HG02623 (cell line): ENCODE results near the gene CACNA1E.

ENCODE experiments used
- ATAC-seq: cut with Tn5 transposase; IDR thresholded peaks from one replicate; pipeline ENCODE4 v1.9.1; 2021; ENCODE audit warnings: moderate library complexity; ENCODE audit not compliant: unreplicated experiment

CACNA1E gene

DNA sequence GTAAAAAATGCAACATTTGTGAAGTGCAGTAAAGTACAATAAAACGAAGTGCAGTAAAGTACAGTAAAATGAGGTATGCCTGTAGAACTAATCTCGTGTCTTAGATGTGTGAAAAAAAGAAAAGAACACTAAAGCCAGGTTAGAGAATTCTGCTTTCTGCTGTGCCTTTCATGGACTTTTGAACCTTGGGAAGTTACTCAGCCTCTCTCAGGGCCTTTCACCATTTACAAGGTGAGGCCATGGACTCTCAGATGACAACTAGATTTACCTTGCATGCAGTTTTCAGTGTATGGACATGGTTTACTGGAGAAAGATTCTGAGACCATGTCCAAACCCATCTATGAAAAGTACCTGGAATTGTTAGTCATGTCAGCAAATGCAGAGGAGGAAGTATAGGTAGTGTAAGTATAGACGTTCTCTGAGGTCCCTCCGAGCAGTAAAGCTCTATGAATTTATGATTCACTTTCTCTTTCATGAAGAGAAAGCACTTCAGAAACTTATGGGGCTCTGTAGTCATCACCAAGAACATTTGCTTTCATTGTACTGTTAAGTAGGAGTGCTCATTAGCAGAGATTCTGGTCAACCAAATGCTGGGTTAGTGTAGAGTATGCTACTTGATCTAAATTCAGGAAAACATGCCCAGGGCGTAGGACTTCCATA lies 143.1 kb downstream of the CACNA1E start:
- ATAC-seq, result no peak

DNA sequence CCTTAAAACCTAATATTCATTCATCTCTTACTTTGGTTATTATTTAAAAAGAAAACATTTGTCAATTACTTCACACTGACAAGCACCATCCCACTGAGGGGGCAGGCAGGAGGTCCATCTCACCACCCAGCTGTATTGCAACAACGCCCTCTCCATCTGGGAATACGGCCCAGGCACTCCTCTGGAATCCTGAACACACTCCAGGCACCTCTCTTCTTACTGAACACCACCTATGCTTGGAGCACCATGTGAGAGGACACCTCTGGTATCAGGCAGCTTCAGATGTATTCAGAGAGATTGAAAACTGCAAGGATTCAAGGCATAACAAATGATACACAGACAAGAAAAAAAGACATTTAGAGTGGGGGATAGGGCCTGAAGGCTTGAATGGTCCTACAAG lies 147.1 kb downstream of the CACNA1E start:
- no peak for ATAC-seq

DNA sequence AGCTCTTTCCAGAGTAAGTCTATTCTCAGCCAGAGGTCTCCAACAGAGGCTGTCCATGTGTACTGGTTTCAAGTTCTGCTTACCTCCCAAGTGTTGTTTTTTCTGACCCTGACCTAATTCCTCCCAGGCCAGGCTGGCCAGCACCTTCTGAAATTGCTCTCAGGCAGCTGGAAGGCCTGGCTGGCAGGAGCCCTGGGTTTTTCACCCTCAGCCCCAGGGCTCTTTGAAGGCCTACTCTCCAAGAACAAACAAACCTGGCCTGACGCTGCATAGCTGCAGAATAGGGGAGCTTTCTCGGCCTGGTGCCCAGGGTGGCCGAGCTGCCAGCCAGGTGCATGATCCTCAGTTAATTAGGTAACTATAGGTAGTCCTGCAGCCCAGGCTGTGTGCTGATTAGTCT lies 147.5 kb downstream of the CACNA1E start:
- ATAC-seq, result no peak

DNA sequence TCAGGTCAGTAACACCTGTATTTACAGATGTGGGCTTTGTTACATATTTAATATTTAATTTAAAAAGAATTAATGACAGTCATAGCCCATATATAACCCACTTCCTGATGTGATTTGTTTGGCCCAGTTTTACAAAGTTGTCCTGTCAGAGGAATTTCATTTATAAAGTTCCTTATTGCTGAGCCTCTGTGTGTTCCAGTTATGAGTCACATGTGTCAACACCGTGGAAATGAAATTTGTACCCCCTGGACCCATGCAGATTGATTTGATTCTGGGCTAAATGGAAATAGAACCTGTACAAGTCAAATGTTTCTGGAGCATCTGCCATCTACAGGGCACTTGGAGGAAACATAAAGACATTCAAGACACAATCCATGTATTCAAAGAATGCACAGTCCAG lies 149.2 kb downstream of the CACNA1E start:
- no peak for ATAC-seq

DNA sequence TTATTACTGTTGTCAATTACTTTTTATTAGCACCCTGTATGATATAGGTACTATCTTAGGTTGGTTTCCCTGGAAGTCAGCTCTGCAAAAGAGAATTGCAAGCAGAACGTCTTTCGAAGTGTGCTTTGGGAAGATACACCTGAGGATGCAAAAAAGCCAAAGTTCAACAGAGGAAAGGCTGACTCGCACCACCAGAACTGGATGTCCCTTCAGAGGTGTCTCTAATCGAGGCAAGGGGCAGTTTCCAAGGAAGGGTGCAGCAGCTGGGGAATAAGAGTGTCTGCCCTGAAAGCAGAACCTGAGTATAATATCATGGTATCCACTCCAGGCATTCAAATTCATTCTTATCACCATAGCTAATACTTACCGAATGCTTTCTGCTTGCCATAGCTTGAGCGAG lies 149.6 kb downstream of the CACNA1E start:
- ATAC-seq, result no peak

DNA sequence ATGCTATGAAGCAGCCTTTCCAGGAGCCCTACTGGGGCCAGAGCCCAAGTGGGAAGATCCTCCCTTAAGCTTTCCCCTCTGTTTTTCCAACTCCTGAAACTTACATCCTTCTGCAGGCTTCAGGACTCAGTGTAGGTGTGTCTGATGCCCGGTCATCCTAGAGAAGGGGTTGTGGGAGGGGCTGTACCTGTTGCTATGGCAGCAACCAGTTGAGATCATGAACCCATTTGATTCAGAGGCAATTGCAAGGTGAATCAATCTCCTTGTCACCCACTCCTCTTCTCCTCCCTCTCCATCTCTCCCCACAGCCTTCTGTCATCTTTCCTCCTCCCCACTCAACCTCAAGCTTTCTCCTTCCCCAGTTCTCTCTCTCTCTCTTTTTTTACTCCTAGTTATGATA lies 151.8 kb downstream of the CACNA1E start:
- no peak for ATAC-seq

DNA sequence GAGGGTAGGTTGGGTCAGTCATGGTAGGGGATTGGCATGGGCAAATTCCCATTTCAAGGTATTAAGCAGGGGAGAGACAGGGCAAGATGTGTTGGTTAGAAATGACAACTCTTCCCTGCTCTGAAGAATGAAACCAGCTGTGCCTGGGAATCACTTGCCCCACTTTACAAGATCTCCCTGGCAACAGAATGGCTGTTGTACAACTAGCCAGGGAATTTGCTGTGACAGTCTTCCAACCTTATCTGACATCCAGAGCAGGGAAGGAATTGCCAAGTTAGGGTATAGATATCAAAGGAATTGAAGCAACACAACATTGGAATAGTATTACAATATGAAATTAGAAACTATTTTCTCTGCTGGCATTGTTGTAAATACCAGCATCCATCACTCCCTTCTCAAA lies 154.7 kb downstream of the CACNA1E start:
- no peak for ATAC-seq

DNA sequence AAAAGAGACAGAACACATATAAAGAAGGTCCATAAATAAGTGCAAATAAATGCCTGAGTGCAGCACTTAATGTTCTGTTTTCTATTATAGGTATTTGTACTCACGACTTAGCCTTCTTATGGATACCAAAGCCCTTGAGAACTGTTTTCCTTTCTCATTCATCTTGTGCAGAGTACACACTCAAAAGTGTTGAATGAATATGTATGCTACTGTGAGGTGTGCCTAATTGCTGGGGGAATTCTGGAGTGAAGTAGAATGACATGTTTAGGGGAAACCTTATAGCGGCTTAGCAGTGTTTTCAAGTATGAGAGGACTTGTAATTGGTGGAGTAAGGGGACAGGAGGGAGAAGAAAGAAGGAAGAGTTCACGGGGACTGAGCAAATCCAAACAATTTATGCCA lies 157.6 kb downstream of the CACNA1E start:
- ATAC-seq, result no peak

DNA sequence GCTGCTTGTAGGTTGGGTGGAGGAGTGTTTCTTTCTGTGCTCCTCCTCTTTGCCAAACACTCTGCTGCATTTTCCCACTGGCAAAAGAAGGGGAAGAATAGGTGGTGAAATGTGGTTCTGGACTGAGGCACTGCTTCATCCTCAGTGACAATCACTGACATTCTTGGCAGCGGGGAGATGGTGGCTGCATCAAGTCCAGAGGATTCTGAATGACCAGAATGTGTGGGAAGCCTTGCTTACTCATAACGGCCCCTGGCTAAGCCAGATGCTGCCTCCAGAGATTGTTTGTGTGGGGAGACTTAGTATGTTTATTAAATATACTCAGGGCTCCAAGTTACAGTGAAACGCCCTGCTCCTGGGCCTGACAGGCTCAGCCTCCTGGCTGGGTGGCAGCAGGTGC lies 160.3 kb downstream of the CACNA1E start:
- ATAC-seq, result no peak

DNA sequence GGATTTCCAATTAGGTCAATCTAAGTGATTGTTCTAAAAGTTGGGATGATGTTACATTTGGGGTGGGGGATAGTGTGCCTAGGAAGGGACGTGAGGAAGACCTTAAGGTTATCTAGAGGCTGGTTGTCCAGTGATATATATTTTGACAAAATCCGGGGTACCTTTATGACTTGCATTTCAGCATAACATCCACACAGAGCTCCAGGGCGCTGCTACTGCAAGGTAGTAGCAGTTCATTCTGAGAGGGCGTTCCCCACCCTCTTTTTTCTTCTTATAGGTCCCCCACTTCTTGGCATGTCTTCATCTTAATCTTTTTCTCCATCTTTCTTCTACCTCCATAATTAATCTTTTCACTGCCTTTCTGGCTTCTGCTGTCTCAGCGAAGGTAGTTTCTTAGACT lies 161.9 kb downstream of the CACNA1E start:
- no peak for ATAC-seq

DNA sequence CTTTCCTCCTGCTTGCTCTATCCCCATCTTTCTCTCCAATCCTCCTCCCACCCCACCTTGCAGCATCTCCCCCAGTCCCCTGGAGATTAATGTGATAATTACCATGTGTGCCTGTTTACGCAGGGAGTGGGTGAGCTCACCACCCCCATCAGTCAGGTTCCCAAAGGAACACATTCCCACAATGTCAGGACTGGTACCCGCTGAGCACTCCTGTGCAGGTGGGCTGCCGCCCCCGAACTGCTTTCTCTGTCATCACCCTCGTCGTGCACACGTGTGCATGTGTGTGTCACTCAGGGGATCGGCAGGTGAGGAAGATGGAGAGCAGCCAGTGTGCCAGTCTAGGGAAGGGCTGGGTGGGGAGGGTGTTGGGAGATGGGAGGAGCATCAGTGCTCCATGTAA lies 163.4 kb downstream of the CACNA1E start:
- no peak for ATAC-seq

DNA sequence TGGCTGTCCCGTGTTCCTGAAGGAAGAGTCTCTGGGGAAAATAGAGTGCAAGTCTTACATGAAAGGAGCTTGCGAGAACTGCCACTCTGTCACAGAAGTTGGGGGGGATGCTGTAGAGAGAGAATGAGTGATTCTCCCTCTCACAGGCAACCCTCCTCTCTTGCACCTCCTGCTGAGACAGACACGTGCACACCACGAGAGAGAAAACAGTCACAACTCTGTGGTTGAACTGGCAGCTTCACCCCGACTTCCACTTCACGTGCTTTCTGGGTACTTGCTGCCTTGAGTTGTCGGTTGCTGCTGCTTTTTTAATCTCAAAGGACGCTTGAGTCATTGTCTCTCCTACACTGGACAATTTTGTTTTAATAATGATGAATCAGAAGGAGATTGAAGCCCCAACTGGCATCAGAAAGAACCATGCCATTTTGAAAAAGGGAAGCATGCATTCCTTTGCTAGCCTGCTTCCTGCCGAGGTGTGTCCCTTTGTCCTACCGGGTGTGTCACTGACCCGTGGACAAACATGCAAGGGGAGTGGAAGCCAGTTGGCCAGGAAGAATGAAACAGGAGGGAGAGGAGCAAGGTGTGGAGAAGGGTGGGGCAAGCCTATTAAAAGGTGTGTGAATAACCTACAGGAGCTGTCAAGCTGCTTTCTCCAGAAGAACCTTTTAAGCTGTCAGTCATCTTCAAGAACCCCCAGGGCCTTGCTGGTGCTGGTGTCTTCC lies 164.2 kb downstream of the CACNA1E start:
- ATAC-seq, result no peak

DNA sequence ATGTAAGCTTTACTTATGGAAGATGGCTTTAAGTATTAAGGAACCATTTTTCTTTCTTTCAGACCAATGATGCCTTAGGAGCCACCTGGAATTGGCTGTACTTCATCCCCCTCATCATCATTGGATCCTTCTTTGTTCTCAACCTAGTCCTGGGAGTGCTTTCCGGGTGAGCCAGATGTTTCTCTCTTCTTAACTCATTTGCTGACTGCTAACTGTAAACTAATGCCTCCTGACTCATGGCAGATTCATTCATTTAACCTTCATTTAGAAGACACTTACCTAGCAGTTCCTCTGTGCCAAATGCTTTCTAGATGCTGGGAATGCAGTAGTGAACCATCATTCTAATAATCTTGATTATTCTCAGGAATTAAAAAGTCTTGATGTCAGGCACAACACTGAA lies 168.0 kb downstream of the CACNA1E start:
- ATAC-seq, result no peak

DNA sequence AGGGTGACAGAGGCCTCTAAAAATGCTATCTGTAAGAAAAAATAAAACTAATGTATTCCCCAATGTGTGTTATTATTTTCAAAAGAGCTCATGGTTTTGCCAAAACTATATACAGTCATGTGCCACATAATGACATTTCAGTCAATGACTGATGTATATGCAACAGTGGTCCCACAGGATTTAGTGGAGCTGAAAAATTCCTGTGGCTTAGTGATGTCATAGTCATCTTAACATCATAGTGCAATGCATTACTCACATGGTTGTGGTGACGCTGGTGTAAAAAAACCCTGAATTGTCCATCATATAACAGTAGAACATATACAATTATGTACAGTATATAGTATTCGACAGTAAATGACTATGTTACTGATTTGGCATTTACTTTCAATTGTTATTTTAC lies 172.4 kb downstream of the CACNA1E start:
- ATAC-seq, result no peak

DNA sequence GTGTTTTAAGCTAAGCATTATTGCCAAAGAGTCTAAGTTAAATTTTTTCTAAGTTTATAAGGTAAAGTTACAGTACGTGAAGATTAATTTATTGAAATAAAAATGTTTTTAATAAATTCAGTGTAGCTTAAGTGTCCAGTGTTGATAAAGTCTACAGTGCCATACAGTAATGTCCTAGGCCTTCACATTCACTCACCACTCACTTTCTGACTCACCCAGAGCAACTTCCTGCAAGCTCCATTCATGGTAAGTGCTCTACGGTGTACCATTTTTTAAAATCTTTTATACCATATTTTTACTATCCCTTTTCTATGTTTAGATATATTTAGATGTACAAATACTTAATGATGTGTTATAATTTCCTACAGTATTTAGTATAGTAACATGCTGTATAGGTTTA lies 173.2 kb downstream of the CACNA1E start:
- no peak for ATAC-seq

DNA sequence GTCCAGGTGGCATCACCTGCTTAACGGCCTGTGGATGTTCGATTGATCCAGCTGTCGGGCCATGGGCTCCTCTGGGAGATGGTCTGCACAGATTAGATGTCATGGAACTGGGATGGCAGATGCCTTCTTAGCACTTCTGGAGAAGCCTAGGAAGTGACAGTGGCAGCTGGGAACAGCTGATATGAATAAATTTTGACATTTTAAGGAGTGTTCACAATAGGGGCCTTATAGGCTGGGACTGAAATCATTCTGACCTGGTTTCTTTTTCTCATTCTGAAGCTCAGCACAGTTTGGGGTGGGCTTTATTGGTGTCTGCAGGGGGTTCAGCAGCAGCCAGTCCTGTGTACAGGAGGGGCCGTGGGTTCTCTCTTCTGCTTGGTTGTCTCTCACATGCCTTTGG lies 175.3 kb downstream of the CACNA1E start:
- no peak for ATAC-seq

DNA sequence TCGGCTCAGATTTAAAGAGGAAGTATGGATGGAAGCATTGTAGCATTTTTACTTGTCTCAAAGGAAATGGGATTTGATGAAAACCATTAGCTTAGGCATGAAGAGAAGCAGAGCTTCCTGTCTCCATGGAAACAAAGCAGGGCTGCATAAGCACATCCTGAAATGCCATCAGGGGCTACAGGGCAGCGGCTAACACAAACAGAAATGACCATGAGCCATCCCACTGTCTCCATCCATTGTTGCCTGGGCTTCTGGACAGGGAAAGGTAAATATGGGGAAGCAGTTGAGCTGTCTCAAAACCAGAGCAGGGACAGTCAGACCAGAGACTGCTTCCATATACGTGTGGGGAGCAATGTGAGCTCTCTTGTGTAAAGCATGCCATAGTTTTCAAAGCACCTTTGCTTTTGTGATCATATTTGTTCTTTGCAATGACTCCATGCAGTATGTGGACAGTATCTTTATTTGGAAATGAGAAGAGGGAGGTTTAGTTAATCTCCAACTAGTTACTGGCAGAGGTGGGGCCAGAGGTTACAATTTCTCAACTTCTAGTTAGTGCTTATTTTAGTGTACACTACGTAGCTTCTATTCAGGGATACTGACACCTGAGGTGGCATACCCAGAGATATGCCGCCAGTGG lies 176.1 kb downstream of the CACNA1E start:
- ATAC-seq, result no peak

DNA sequence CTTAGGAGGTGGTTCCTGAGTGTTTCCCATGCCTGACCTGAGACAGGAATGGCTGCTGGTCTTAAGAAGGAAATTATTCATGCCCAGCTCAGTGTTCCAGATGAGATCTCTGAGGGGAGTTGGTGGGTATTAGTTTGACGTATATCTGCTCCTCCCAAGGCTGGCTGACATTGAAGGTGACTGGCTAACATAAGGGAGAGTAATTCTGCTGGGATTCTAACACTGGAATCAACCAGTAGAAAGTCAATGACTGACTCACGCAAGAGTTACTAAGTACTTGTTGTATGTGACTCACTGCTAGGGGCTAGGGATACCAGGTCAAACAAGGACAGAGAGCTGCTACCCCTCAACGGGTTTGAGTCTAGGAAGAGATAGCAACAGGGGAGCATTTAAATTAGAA lies 177.3 kb downstream of the CACNA1E start:
- ATAC-seq, result no peak

DNA sequence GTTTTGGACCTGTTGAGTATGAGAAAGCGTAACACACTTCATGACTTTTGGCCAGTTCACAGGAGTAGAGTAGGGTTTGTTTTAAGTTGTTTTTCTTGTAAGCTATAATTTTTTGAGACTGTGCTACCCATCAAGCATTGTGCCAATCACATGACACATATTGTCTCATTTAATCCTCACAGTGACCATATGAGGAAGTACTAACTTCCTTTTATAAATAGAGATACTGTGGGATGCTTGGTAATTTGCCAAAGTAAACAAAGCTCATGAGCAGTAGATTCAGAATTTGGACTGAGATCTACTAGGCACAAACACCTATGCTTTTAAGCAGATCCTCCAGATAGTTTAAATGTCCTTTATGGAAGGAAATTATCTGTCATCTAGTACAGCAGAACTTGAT lies 178.3 kb downstream of the CACNA1E start:
- no peak for ATAC-seq

DNA sequence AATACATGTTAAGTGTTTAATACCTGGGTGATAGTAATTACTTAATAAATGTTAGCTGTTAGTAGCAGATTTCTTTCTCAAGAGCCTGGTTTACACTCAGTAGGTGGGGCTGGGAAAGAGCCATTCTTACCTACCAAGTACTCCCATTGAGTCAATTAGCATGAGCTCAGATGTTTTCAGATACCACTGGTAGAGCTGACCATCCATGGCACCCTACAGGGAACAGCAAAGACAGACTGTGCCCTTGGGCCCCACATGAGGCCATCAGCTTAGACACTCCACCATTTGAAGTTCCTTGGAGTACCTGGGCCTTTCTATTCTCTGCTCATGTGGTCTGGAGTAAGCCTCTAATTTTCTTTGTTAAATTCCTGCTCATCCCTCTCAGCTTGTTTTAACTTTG lies 179.3 kb downstream of the CACNA1E start:
- no peak for ATAC-seq

DNA sequence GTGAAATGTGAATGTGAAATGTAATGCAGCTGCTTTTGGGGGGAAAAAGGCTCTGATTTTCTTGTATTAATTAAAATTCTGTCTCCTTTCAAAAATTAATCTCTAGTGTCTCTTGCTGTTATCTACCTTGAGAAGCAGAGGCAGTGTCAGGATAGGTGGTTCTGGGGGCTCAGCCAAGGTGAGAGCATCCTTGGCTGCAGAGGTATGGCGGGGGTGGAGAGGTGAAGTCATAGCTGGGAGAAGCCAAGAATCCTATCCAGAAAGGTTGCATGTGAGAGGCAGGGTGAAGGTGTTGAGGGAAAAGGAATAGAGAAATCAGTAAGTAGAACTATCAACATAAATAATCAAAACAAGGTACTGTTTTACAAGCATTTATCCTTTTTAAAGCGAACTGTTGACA lies 181.2 kb downstream of the CACNA1E start:
- ATAC-seq, result no peak

DNA sequence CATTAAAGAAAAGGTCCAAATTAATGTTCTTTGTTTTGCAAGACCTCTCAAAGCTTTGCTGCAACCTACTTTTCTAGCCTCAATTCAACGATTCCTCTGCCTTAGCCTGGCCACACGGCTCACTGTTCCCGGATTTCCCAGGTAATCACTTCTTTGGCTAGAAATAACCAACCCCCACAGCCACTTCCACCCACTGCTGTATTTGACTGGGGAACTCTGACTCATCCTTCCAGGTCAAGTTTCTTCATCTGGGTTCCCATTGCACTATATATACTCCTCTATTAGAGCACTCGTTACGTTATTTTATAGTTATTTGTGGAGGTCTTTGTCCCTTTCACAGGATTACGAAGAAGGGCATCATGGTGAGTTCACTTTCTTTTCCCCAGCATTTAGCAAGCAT lies 185.9 kb downstream of the CACNA1E start:
- ATAC-seq, result no peak
